Breast epithelium (tissue), 4 donors: ENCODE measurements around the gene SPG11. TPM values are rescaled to one million over a fixed set of nuclear protein-coding genes. Genes with fewer than 3 reads are reported as not detected.

Experiments used
- DNase-seq, 2 donors: peaks; one replicate each; pipeline ENCODE4 v3.0.0-alpha.2; 2019; ENCODE audit warnings: low spot score in 2 of 2
- H3K27ac ChIP-seq, 2 donors: fragments of 200-600 bp; sonication (generic) in 1 of 2; one replicate each; pipeline ENCODE4 v1.5.1; 2016 to 2019; ENCODE audit warnings: mild to moderate bottlenecking in 1 of 2
- H3K27me3 ChIP-seq, 2 donors: fragments of 200-600 bp; sonication (generic) in 1 of 2; one replicate each; pipeline versions ENCODE4 v1.5.1 to v1.6.0; 2017 to 2019; ENCODE audit warnings: control low read depth in 1 of 2, mild to moderate bottlenecking in 1 of 2
- H3K36me3 ChIP-seq: fragments of 200-600 bp; one replicate; pipeline ENCODE4 v1.5.1; 2019
- H3K4me1 ChIP-seq, 2 donors: fragments of 200-600 bp; sonication (generic); one replicate each; pipeline ENCODE4 v1.5.1; 2016 to 2019; ENCODE audit warnings: control low read depth in 1 of 2
- H3K4me3 ChIP-seq, 3 donors: fragments of 200-600 bp; sonication (generic); 1 replicate in 2 of 3; 2 replicates in 1 of 3; pipeline ENCODE4 v1.5.1; 2016 to 2019; ENCODE audit warnings: mild to moderate bottlenecking in 3 of 3, moderate library complexity in 2 of 3
- H3K9me3 ChIP-seq, 2 donors: fragments of 200-600 bp; sonication (generic) in 1 of 2; one replicate each; pipeline ENCODE4 v1.5.1; 2016 to 2019; ENCODE audit warnings: control low read depth in 1 of 2
- POLR2A ChIP-seq: fragments of 450-650 bp; IDR thresholded peaks from one replicate; pipeline ENCODE4 v1.6.1; 2016; ENCODE audit warnings: antibody characterized with exemption, mild to moderate bottlenecking, moderate library complexity
- POLR2AphosphoS5 ChIP-seq, 3 donors: sonication (generic); formaldehyde crosslinking; IDR thresholded peaks; one replicate each; pipeline ENCODE4 v1.6.1; 2017; ENCODE audit warnings: antibody characterized with exemption in 3 of 3
- intact Hi-C: fragments of 100-400 bp; cut with DNase I; formaldehyde crosslinking; loops from one replicate; pipeline ENCODE4 v1.15.1; 2023; ENCODE audit warnings: low total_unique reads
- total RNA-seq, 3 donors: library from RNA; depleted of rRNA; stranded (reverse); fragments of >200 nt; gene quantifications; one replicate each; pipeline ENCODE4 v1.1.0, GENCODE V29; 2016
- TF ChIP-seq, protein P1 (sequence below), 3 donors: fragments of 450-650 bp; IDR thresholded peaks; one replicate each; pipeline ENCODE4 v1.5.1; 2016 to 2017; ENCODE audit warnings: antibody characterized with exemption in 3 of 3, mild to moderate bottlenecking in 3 of 3, moderate library complexity in 3 of 3

SPG11 gene
- total RNA-seq, 3 donors from 2014 or later = 82.4 to 117 (median 103) TPM

DNA sequence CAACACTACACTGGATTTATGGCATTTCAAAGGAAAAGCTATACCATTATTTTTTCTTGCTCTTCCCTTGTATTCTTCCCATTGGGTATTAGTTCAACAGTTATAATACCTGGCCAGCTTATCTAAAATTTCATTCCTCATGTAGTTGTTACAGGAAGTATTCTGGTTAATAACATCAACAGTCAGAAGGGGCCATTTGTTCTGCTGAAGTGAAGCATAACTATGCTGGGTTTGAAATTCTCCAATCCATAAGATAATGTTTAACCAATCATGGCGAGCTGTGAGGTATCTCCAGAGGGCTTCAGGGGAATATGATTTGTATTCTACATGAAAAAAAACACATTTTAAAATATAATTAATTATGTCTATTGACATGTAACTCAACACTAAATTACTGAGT lies 43.4 kb downstream of the SPG11 start:
- intact Hi-C loops = no loop called here
- no peak overlapping the region for H3K4me3 ChIP-seq
- H3K36me3 ChIP-seq = no peaks in the 10 kb centered on the region
- no peaks in the 10 kb centered on the region for H3K9me3 ChIP-seq
- no peaks in the 10 kb centered on the region for H3K4me1 ChIP-seq
- H3K27ac ChIP-seq = no peak overlapping the region
- no peak for DNase-seq
- H3K27me3 ChIP-seq = no peaks in the 10 kb centered on the region
- TF ChIP-seq POLR2AphosphoS5 (IDR thresholded peaks at IDR 0.05) (no peak), POLR2A (no peak)
- TF ChIP-seq, protein P1, sequence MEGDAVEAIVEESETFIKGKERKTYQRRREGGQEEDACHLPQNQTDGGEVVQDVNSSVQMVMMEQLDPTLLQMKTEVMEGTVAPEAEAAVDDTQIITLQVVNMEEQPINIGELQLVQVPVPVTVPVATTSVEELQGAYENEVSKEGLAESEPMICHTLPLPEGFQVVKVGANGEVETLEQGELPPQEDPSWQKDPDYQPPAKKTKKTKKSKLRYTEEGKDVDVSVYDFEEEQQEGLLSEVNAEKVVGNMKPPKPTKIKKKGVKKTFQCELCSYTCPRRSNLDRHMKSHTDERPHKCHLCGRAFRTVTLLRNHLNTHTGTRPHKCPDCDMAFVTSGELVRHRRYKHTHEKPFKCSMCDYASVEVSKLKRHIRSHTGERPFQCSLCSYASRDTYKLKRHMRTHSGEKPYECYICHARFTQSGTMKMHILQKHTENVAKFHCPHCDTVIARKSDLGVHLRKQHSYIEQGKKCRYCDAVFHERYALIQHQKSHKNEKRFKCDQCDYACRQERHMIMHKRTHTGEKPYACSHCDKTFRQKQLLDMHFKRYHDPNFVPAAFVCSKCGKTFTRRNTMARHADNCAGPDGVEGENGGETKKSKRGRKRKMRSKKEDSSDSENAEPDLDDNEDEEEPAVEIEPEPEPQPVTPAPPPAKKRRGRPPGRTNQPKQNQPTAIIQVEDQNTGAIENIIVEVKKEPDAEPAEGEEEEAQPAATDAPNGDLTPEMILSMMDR (IDR thresholded peaks at IDR 0.05) = no peak

DNA sequence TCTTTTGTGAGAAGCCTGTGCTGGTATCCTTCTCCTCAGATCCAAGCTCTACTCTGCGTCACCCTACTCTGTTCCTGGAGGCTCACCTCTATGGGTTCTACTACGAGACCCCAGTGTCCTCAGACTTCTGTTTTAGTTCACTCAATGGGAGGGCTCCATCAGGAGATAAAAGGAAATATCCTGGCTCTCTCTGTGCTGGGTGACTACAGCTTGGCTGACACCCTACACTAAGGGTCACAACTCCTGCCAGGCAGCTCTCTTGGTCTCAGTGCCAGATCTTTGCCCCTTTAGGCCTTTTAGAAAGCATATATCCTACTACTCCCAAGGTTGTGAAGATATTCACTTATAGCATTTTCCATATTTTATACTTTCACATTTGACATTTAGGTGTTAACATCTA lies 46.5 kb downstream of the SPG11 start:
- Histone ChIP-seq H3K4me3 (no peak overlapping the region), H3K36me3 (peaks cover 11% of the 10 kb centered on the region), H3K4me1 (no peaks in the 10 kb centered on the region), H3K27me3 (no peaks in the 10 kb centered on the region), H3K27ac (no peak overlapping the region), H3K9me3 (no peaks in the 10 kb centered on the region)
- intact Hi-C loops = no loop called here
- TF ChIP-seq, protein P1 (IDR thresholded peaks at IDR 0.05) = no peak
- TF ChIP-seq POLR2AphosphoS5 (IDR thresholded peaks at IDR 0.05) (no peak), POLR2A (no peak)
- DNase-seq = no peak

DNA sequence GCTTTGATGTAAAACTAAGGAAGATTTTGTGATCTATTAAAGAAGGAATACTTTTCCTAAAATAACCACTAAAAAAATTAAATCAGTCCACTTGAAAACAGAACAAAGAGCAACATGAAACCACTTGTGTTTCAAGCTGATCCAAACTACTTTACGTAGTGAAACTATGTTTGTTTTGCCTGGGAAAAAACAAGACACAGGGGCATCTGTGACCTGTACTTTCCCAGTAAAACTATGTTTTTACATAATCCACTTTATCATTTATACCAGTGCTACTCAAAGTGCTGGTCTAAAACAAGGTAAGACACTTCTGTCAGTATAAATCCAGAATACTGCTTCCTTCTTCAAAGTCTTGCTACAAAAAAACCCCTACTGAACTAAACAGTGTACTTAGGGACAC lies 56.7 kb downstream of the SPG11 start:
- DNase-seq = no peak
- H3K27me3 ChIP-seq = no peaks in the 10 kb centered on the region
- H3K27ac ChIP-seq = no peak overlapping the region
- H3K9me3 ChIP-seq = no peaks in the 10 kb centered on the region
- no peak overlapping the region for H3K4me3 ChIP-seq
- TF ChIP-seq, protein P1 (IDR thresholded peaks at IDR 0.05) = no peak
- no peak for TF ChIP-seq POLR2AphosphoS5 (IDR thresholded peaks at IDR 0.05)
- TF ChIP-seq POLR2A = no peak
- peaks cover 16% of the 10 kb centered on the region for H3K36me3 ChIP-seq
- intact Hi-C loops = no loop called here
- no peaks in the 10 kb centered on the region for H3K4me1 ChIP-seq

DNA sequence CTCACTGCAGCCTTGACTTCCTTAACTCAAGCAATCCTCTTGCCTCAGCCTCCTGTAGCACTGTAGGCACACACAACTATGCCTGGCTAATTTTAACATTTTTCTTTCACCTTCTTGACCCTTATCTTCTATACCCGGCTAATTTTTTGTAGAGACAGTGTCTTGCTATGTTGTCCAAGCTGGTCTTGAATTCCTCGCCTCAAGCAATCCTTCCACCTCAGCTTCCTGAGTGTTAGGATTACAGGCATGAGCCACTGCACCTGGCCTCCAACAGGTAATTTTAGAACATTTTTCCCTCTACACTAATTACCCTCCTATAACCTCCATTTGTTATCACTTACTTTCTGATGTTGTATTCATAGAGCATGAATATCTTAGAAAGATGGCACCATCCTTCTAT lies 60.3 kb downstream of the SPG11 start:
- H3K4me1 ChIP-seq = no peaks in the 10 kb centered on the region
- intact Hi-C loops = no loop called here
- no peak overlapping the region for H3K4me3 ChIP-seq
- H3K36me3 ChIP-seq = peaks cover 14% of the 10 kb centered on the region
- H3K27ac ChIP-seq = no peak overlapping the region
- H3K9me3 ChIP-seq = no peaks in the 10 kb centered on the region
- H3K27me3 ChIP-seq = no peaks in the 10 kb centered on the region
- TF ChIP-seq, protein P1 (IDR thresholded peaks at IDR 0.05) = no peak
- TF ChIP-seq POLR2AphosphoS5 (IDR thresholded peaks at IDR 0.05) = no peak
- TF ChIP-seq POLR2A = no peak
- DNase-seq = no peak

DNA sequence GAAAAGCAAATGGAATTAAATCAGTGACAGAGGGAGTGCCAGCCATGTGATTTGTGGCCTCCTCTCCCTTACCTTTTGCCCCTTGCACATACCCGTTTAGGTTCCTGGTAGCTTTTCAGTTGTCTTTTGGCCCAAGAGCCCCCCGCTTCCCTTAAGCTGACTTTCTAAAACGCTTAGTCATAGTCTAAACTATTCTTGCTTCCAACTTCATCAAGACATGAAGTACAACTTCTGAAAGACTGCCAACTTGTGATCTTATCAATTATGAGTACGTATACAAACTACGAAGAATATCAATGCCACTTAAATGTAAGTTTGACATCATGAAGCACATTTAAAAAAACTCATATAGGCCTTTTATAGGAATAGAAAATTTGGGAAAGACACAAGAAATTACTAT lies 64.6 kb downstream of the SPG11 start:
- no peak overlapping the region for H3K4me3 ChIP-seq
- no peaks in the 10 kb centered on the region for H3K4me1 ChIP-seq
- H3K36me3 ChIP-seq = no peaks in the 10 kb centered on the region
- DNase-seq = no peak
- H3K27ac ChIP-seq = peak overlapping the region; percentile 20 to 61
- no peaks in the 10 kb centered on the region for H3K9me3 ChIP-seq
- H3K27me3 ChIP-seq = no peaks in the 10 kb centered on the region
- intact Hi-C loops = no loop called here
- TF ChIP-seq POLR2AphosphoS5 (IDR thresholded peaks at IDR 0.05) (no peak), POLR2A (no peak)
- TF ChIP-seq, protein P1 (IDR thresholded peaks at IDR 0.05) = no peak
